HPDE6-E6E7 (cell line): ENCODE data around the gene PTH2.
"Not testable (repeated sequence)": the region's sequence is repeated elsewhere in the genome, so short reads cannot be mapped to it uniquely, and the experiment has no call there.

Source experiments
- DNase-seq: peaks from one replicate; pipeline ENCODE4 v3.0.0; 2011; ENCODE audit warnings: missing footprints; ENCODE audit errors: extremely low spot score

The PTH2 gene

GRCh38 chr19:49378512-49378911 lies 44.7 kb downstream of the PTH2 start:
- DNase-seq: no peak

GRCh38 chr19:49374665-49375434 lies 48.4 kb downstream of the PTH2 start:
- no peak for DNase-seq

GRCh38 chr19:49373174-49373573 lies 50.1 kb downstream of the PTH2 start:
- DNase-seq: not testable (repeated sequence)
